Effector memory CD4-positive, alpha-beta T cell (primary cell): ENCODE results near the gene NTRK2.
A peak's percentile ranks its signal among the peaks of the same experiment; 100 is the strongest.

Experiments
- DNase-seq, 3 donors: peaks; one replicate each; pipeline ENCODE4 v3.0.0-alpha.2; 2020
- H3K27ac ChIP-seq: 2 replicates; pipeline ENCODE4 v1.7.0; 2013; ENCODE audit warnings: mild to moderate bottlenecking, low read length, moderate library complexity; ENCODE audit not compliant: insufficient read depth, poor library complexity, severe bottlenecking
- H3K27me3 ChIP-seq: replicated peaks from 2 replicates; pipeline ENCODE4 v1.7.0; 2013; ENCODE audit warnings: mild to moderate bottlenecking, low read length; ENCODE audit not compliant: insufficient read depth, control insufficient read depth, poor library complexity, severe bottlenecking
- H3K36me3 ChIP-seq: 2 replicates; pipeline ENCODE4 v1.7.0; 2013; ENCODE audit warnings: mild to moderate bottlenecking, low read length, moderate library complexity; ENCODE audit not compliant: control insufficient read depth, insufficient read depth
- H3K4me1 ChIP-seq: 2 replicates; pipeline ENCODE4 v1.7.0; 2013; ENCODE audit warnings: low read length, mild to moderate bottlenecking; ENCODE audit not compliant: control insufficient read depth, insufficient read depth, poor library complexity, severe bottlenecking
- H3K4me3 ChIP-seq: 2 replicates; pipeline ENCODE4 v1.7.0; 2013; ENCODE audit warnings: low read length, low read depth, mild to moderate bottlenecking; ENCODE audit not compliant: insufficient read depth, poor library complexity, severe bottlenecking
- H3K9me3 ChIP-seq: 2 replicates; pipeline ENCODE4 v1.7.0; 2013; ENCODE audit warnings: mild to moderate bottlenecking, low read length, moderate library complexity; ENCODE audit not compliant: control insufficient read depth

Gene NTRK2

DNA sequence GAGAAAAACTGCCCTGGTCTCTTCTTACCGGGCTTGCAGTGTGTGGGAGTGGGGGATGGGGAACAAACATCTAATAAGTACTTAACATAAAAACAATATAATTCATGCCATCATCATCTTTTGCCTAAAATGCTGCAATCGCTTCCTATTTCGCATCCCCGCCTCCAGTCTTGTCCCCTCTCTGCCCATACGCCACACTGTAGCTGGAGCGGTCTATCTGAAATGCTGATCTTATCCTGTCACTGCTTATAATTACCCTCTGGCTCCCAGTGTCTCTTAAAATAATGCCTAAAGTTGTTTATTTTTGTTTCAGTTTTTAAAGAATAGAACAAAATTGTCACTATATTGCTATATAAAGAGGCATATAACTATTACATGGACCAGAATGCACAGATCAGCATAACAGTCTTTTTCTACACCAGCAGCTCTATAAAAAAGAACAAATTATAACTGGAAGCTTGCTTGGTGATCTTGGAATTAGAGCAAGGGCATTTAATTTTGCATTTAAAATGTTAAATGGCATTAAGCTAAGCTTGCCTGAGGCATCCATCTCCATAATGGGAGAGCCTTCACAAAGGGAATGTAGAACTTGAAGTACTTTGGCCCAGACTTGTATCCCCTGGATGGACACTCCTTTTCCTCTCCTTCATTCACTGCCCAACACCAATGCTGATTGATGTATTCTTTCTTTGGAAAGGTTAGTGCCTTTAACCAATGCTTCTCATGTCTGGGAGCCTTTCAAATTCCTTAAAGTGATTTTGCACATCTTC is 12.2 kb downstream of the NTRK2 start:
- no peaks in the 10 kb centered on the region for H3K27me3 ChIP-seq

DNA sequence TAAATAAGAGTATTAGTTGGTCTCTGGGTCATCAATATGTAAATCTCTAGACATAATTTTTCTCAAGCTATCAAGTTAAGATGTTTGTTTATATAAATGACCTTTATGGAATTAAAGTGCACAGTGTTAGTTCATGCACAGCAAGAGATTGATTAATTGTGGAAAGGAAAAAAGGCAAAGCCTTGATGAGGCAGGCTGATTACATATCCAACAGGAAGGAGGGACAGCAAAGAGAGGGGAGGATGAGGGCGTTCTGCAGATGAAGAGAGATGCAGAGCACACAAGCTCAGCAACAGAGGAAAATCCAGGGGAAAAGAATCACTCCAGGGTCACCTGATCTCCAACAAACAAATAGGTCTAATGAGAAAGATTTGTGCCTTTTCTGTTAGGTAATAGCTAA is 16.5 kb downstream of the NTRK2 start:
- DNase-seq = no peak
- H3K4me1 ChIP-seq = no peaks in the 10 kb centered on the region
- H3K27me3 ChIP-seq = no peaks in the 10 kb centered on the region
- no peaks in the 10 kb centered on the region for H3K9me3 ChIP-seq
- no peaks in the 10 kb centered on the region for H3K36me3 ChIP-seq
- H3K27ac ChIP-seq = no peak overlapping the region
- H3K4me3 ChIP-seq = no peak overlapping the region

More for the DNA sequence above, 12.2 kb downstream of the NTRK2 start:
- no peak overlapping the region for H3K27ac ChIP-seq
- no peak for DNase-seq
- H3K4me3 ChIP-seq = no peak overlapping the region
- no peaks in the 10 kb centered on the region for H3K36me3 ChIP-seq
- H3K9me3 ChIP-seq = no peaks in the 10 kb centered on the region
- no peaks in the 10 kb centered on the region for H3K4me1 ChIP-seq

GRCh38 chr9:84688956-84689355 is 19.4 kb downstream of the NTRK2 start:
- no peaks in the 10 kb centered on the region for H3K4me1 ChIP-seq
- no peak for DNase-seq
- H3K9me3 ChIP-seq = no peaks in the 10 kb centered on the region
- no peaks in the 10 kb centered on the region for H3K27me3 ChIP-seq
- H3K4me3 ChIP-seq = no peak overlapping the region
- no peak overlapping the region for H3K27ac ChIP-seq
- H3K36me3 ChIP-seq = no peaks in the 10 kb centered on the region

GRCh38 chr9:84691634-84692033 is 22.1 kb downstream of the NTRK2 start:
- no peak overlapping the region for H3K4me3 ChIP-seq
- H3K4me1 ChIP-seq = no peaks in the 10 kb centered on the region
- no peak overlapping the region for H3K27ac ChIP-seq
- H3K9me3 ChIP-seq = no peaks in the 10 kb centered on the region
- DNase-seq = no peak
- H3K27me3 ChIP-seq = no peaks in the 10 kb centered on the region
- no peaks in the 10 kb centered on the region for H3K36me3 ChIP-seq

DNA sequence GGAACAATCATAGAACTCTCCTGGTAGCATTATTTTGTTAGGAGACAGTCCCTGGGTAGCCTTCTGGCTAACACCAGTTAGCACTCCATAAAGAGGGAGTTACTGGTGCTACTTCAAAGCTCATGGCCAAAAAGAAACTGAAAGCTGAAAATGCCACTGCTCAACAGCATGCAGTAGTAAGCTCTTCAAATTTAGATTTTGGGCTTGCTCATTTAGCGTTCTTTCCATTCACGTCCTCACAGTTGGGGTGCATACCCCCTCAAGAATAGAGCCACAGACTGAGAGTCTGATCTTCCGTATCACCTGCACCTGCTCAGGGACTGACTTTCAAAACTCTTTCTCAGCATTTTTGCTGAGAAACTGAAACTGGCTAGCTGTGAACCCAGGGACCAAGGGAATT is 24.7 kb downstream of the NTRK2 start:
- Histone ChIP-seq H3K9me3 (no peaks in the 10 kb centered on the region), H3K4me3 (no peak overlapping the region), H3K27ac (no peak overlapping the region), H3K4me1 (no peaks in the 10 kb centered on the region), H3K27me3 (no peaks in the 10 kb centered on the region), H3K36me3 (no peaks in the 10 kb centered on the region)
- no peak for DNase-seq

DNA sequence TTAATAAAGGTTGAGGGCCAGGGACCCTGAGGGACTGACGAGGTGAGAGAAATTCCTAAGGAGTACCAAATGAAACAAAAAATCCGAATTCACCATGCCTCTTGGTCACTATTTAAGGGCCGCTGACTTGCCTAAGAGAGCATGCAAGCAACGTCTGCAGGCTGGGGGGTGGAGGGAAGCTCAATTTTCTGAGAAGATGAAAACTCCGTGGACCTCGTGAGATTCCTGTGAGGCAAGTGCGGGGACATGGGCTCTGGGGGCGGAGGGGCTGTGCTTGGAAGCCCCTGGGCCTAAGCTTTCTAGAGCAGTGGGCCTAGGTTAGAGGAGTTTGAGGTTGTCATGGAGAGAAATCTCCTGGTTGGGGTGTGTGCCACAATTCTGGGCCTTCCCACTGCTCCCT is 27.5 kb downstream of the NTRK2 start:
- Histone ChIP-seq H3K9me3 (no peaks in the 10 kb centered on the region), H3K27ac (no peak overlapping the region), H3K27me3 (no peaks in the 10 kb centered on the region), H3K4me3 (no peak overlapping the region), H3K4me1 (no peaks in the 10 kb centered on the region), H3K36me3 (no peaks in the 10 kb centered on the region)
- DNase-seq = no peak

DNA sequence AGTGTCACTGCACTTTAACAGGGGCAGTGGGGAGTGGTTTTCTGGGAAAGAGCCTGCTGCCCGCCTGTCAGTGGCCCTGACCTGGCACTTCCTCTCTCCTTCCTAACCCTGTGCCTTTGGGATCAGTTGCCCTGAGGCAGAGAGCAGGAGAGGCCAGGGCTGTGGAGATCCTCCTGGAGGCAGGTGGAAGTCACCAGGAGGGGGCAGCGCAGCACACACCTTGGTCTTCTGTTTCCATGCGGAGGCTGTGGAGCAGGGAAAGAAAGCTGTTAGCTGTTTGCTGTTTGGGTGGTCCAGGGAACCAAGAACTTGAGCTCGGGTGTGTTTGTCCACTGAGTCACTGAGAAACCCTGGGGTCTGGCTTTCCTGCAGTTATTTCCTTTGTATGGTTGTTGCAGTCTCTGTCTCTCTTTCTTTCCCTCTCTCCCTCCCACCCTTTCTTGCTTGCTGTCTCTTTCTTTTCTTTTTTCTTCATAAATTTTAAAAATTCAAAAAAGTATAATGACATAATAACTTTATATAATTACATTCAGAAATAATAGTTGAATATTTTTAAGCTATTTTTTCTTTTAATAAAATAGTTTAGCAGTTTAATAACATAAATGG is 28.1 kb downstream of the NTRK2 start:
- no peak overlapping the region for H3K4me3 ChIP-seq
- H3K9me3 ChIP-seq = no peaks in the 10 kb centered on the region
- peak in 2 of 3 donors; percentile 16 to 28 for DNase-seq
- no peaks in the 10 kb centered on the region for H3K27me3 ChIP-seq
- no peaks in the 10 kb centered on the region for H3K36me3 ChIP-seq
- H3K4me1 ChIP-seq = no peaks in the 10 kb centered on the region
- H3K27ac ChIP-seq = no peak overlapping the region

- Histone ChIP-seq H3K36me3 (no peaks in the 10 kb centered on the region), H3K9me3 (no peaks in the 10 kb centered on the region), H3K27ac (no peak overlapping the region), H3K27me3 (no peaks in the 10 kb centered on the region), H3K4me1 (no peaks in the 10 kb centered on the region), H3K4me3 (no peak overlapping the region)
- DNase-seq = no peak
Observed at GRCh38 chr9:84698323-84698722, 28.8 kb downstream of the NTRK2 start.

DNA sequence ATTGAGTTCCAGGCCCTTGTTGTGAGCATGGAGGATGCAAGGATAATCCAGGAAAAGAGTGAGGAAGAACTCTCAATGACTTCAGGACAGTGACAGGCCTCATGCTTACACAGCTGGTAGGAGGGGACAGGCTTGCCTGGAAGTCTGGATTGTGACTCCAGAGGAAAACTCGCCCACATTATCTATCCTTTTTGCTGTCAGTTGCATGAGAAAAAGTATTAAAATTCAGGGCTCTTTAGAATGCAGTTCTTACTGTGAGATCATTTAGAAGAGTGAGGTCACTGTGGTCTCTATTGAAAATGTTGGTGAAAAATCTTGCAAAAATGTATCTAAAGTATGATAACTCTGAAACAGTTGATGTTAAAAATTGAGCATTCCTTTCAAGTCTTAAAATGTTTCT is 30.5 kb downstream of the NTRK2 start:
- Histone ChIP-seq H3K36me3 (no peaks in the 10 kb centered on the region), H3K9me3 (no peaks in the 10 kb centered on the region)
- DNase-seq = no peak

DNA sequence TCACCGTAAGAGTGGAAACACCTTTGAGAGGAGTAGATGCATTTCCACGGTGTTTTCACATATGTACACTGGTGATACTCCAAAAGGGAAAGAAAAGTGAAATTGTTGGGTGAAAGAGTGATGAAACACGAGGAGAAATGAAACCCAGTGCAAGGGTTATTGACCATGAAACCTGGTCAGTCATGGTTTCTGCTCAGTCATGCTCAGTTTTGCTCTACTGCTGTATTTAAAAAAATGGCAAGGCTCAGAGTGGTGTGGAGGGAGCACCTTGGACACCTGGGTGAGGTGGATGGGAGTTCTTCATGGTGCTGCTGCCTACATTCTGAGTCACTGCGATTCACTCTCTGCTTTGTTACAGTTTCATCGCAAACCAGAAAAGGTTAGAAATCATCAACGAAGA is 32.3 kb downstream of the NTRK2 start:
- Histone ChIP-seq H3K27me3 (no peaks in the 10 kb centered on the region), H3K36me3 (no peaks in the 10 kb centered on the region)
- DNase-seq = no peak

More for the DNA sequence above, 30.5 kb downstream of the NTRK2 start:
- Histone ChIP-seq H3K4me3 (no peak overlapping the region), H3K27ac (no peak overlapping the region), H3K27me3 (no peaks in the 10 kb centered on the region), H3K4me1 (no peaks in the 10 kb centered on the region)

More for the DNA sequence above, 32.3 kb downstream of the NTRK2 start:
- H3K4me3 ChIP-seq = no peak overlapping the region
- H3K27ac ChIP-seq = no peak overlapping the region
- H3K4me1 ChIP-seq = no peaks in the 10 kb centered on the region
- H3K9me3 ChIP-seq = no peaks in the 10 kb centered on the region
